Stimulated activated CD4-positive, alpha-beta T cell treated with anti-CD3 and anti-CD28 coated beads, Interleukin-2, amount 100 ng/mL, for 4 hours (primary cell): ENCODE results near the gene LDLRAD4.

Source experiments
- DNase-seq: peaks from one replicate; pipeline ENCODE4 v3.0.0-alpha.2; 2020; ENCODE audit warnings: low read depth

Gene LDLRAD4

GRCh38 chr18:13286456-13287125, 68.0 kb downstream of the LDLRAD4 start:
- no peak for DNase-seq

GRCh38 chr18:13287372-13287771, 68.8 kb downstream of the LDLRAD4 start:
- DNase-seq, result no peak

GRCh38 chr18:13288509-13289133, 70.1 kb downstream of the LDLRAD4 start:
- DNase-seq, result no peak

GRCh38 chr18:13289481-13290205, 71.1 kb downstream of the LDLRAD4 start:
- no peak for DNase-seq

GRCh38 chr18:13290856-13291271, 72.3 kb downstream of the LDLRAD4 start:
- no peak for DNase-seq

- no peak for DNase-seq
These were observed 72.7 kb downstream of the LDLRAD4 start for GRCh38 chr18:13291299-13291698.

- DNase-seq, result no peak
These were observed 73.3 kb downstream of the LDLRAD4 start for GRCh38 chr18:13291745-13292447.

- no peak for DNase-seq
These were observed 74.2 kb downstream of the LDLRAD4 start for GRCh38 chr18:13292736-13293135.

GRCh38 chr18:13294309-13294708, 75.7 kb downstream of the LDLRAD4 start:
- DNase-seq, result no peak

GRCh38 chr18:13295894-13296293, 77.3 kb downstream of the LDLRAD4 start:
- no peak for DNase-seq

- no peak for DNase-seq
These were observed 78.5 kb downstream of the LDLRAD4 start for GRCh38 chr18:13296867-13297574.

GRCh38 chr18:13298262-13298661, 79.7 kb downstream of the LDLRAD4 start:
- DNase-seq, result no peak

- DNase-seq, result no peak
These were observed 81.5 kb downstream of the LDLRAD4 start for GRCh38 chr18:13300029-13300428.

GRCh38 chr18:13300796-13301195, 82.2 kb downstream of the LDLRAD4 start:
- no peak for DNase-seq

GRCh38 chr18:13302040-13302439, 83.5 kb downstream of the LDLRAD4 start:
- no peak for DNase-seq

GRCh38 chr18:13302457-13303225, 84.1 kb downstream of the LDLRAD4 start:
- DNase-seq, result no peak

GRCh38 chr18:13303756-13304364, 85.3 kb downstream of the LDLRAD4 start:
- DNase-seq, result no peak

- no peak for DNase-seq
These were observed 86.7 kb downstream of the LDLRAD4 start for GRCh38 chr18:13305301-13305700.

GRCh38 chr18:13306583-13306982, 88.0 kb downstream of the LDLRAD4 start:
- DNase-seq, result no peak

GRCh38 chr18:13308369-13308768, 89.8 kb downstream of the LDLRAD4 start:
- no peak for DNase-seq
